HG03045 (cell line): Measurements from ENCODE around the gene CUL3.
"Not testable (repeated sequence)": the region's sequence is repeated elsewhere in the genome, so short reads cannot be mapped to it uniquely, and the experiment has no call there.

Source experiments
- ATAC-seq: cut with Tn5 transposase; IDR thresholded peaks from one replicate; pipeline ENCODE4 v1.9.1; 2021; ENCODE audit warnings: mild to moderate bottlenecking, moderate library complexity; ENCODE audit not compliant: unreplicated experiment

CUL3 gene

GRCh38 chr2:224583033-224583432, 2.1 kb downstream of the CUL3 start:
- not testable (repeated sequence) for ATAC-seq

- ATAC-seq: no peak
These were observed 4.9 kb downstream of the CUL3 start for GRCh38 chr2:224580248-224580647.

GRCh38 chr2:224579411-224579810, 5.8 kb downstream of the CUL3 start:
- ATAC-seq: no peak

GRCh38 chr2:224577541-224577940, 7.6 kb downstream of the CUL3 start:
- ATAC-seq: no peak

GRCh38 chr2:224576088-224576715, 9.0 kb downstream of the CUL3 start:
- peak; percentile 74 for ATAC-seq

GRCh38 chr2:224574423-224575084, 10.6 kb downstream of the CUL3 start:
- ATAC-seq: no peak

- no peak for ATAC-seq
These were observed 11.4 kb downstream of the CUL3 start for GRCh38 chr2:224573724-224574123.

- ATAC-seq: no peak
These were observed 12.8 kb downstream of the CUL3 start for GRCh38 chr2:224572338-224572737.

- ATAC-seq: no peak
These were observed 14.7 kb downstream of the CUL3 start for GRCh38 chr2:224570328-224570993.

- ATAC-seq: no peak
These were observed 15.5 kb downstream of the CUL3 start for GRCh38 chr2:224569654-224570053.

- ATAC-seq: no peak
These were observed 19.6 kb downstream of the CUL3 start for GRCh38 chr2:224565452-224566035.

- ATAC-seq: no peak
These were observed 21.6 kb downstream of the CUL3 start for GRCh38 chr2:224563537-224563936.

- no peak for ATAC-seq
These were observed 22.3 kb downstream of the CUL3 start for GRCh38 chr2:224562831-224563230.

GRCh38 chr2:224561234-224562005, 23.7 kb downstream of the CUL3 start:
- ATAC-seq: peak; percentile 81

GRCh38 chr2:224560549-224560948, 24.6 kb downstream of the CUL3 start:
- no peak for ATAC-seq

GRCh38 chr2:224557610-224558009, 27.6 kb downstream of the CUL3 start:
- ATAC-seq: no peak

GRCh38 chr2:224556381-224556780, 28.8 kb downstream of the CUL3 start:
- ATAC-seq: no peak

- ATAC-seq: no peak
These were observed 29.3 kb downstream of the CUL3 start for GRCh38 chr2:224555823-224556366.

- no peak for ATAC-seq
These were observed 32.4 kb downstream of the CUL3 start for GRCh38 chr2:224552771-224553170.

GRCh38 chr2:224551693-224552092, 33.5 kb downstream of the CUL3 start:
- ATAC-seq: no peak

GRCh38 chr2:224546926-224547325, 38.2 kb downstream of the CUL3 start:
- ATAC-seq: no peak
